ENCODE measurements around the gene NEK6.

GRCh38 chr9:124321416-124321815, 63.7 kb downstream of the NEK6 start:
- no peak for TF ChIP-seq POLR2A (IDR thresholded peaks at IDR 0.05)
- TF ChIP-seq CTCF (IDR thresholded peaks at IDR 0.05) = no peak

All from testis (tissue), 2 donors.